Measurements from ENCODE around the gene PHF14.
"Not testable (repeated sequence)": the region's sequence is repeated elsewhere in the genome, so short reads cannot be mapped to it uniquely, and the experiment has no call there.

PHF14 gene, protein sequence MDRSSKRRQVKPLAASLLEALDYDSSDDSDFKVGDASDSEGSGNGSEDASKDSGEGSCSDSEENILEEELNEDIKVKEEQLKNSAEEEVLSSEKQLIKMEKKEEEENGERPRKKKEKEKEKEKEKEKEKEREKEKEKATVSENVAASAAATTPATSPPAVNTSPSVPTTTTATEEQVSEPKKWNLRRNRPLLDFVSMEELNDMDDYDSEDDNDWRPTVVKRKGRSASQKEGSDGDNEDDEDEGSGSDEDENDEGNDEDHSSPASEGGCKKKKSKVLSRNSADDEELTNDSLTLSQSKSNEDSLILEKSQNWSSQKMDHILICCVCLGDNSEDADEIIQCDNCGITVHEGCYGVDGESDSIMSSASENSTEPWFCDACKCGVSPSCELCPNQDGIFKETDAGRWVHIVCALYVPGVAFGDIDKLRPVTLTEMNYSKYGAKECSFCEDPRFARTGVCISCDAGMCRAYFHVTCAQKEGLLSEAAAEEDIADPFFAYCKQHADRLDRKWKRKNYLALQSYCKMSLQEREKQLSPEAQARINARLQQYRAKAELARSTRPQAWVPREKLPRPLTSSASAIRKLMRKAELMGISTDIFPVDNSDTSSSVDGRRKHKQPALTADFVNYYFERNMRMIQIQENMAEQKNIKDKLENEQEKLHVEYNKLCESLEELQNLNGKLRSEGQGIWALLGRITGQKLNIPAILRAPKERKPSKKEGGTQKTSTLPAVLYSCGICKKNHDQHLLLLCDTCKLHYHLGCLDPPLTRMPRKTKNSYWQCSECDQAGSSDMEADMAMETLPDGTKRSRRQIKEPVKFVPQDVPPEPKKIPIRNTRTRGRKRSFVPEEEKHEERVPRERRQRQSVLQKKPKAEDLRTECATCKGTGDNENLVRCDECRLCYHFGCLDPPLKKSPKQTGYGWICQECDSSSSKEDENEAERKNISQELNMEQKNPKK

GRCh38 chr7:10973061-10973941 lies at the start of gene PHF14:
TSS of gene PHF14 (plus strand) at chr7:10973872. CDS start at chr7:10974324, 452 bp downstream.
- peak; percentile 80 for DNase-seq (ENCODE audit: low read depth, low spot score)
- H3K27ac ChIP-seq = peak within 1 kb of the TSS; percentile 70

- no peak for DNase-seq (ENCODE audit: low read depth, low spot score)
- no peak overlapping the region for H3K27ac ChIP-seq
These were observed 49.3 kb upstream of the PHF14 start for GRCh38 chr7:10924370-10924769.

DNA sequence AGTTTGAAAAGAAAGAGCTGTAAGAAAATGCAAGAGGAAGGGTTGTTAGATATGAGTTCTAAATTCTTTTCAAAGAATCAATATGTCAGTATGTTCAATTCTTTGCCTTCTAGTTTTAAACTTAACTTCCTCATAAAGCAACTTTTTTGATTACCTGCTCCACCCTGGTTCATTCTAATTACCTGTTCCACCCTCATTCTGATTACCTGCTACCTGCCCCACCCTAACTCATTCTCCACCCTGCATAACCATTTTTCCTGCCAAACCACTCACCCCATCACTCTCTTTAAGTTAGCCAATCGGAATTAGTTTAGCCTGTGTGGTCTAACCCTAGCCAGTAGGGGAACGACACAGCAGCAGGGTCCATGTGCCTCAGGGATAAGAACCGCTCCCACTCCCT lies 45.5 kb upstream of the PHF14 start:
- DNase-seq (ENCODE audit: low read depth, low spot score); H3K27ac ChIP-seq: not testable (repeated sequence)

DNA sequence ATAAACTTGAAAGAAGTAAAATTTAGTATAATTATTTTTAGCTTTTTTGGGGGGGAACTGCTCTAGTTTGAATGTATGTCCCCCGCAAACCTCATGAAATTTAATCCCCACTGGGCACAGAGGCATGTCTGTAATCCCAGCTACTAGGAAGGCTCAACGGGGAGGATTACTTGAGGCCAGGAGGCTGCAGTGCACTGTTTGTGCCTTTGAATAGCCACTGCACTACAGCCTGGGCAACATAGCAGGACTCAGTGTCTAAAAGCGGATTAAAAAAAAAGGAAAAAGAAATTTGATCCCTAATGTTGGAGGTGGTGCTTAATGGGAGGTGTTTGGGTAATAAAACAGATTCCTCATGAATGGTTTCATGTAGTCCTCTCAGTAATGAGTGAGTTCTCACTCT lies 43.1 kb upstream of the PHF14 start:
- H3K27ac ChIP-seq = no peak overlapping the region
- no peak for DNase-seq (ENCODE audit: low read depth, low spot score)

DNA sequence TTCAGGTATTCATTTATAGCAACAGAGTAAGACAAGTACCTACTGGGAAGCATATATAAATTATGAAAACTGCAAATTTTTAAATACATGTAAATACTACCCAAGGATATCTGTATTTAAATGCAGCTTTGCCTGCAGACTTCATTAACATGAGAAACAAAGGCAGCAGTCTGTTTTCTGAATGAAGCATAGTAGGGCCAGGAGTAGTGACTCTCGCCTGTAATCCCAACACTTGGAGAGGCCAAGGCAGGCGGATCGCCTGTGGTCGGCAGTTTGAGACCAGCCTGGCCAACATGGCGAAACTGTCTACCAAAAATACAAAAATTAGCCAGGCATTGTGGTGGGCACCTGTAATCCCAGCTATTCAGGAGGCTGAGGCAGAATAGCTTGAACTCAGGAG lies 42.5 kb upstream of the PHF14 start:
- no peak overlapping the region for H3K27ac ChIP-seq
- DNase-seq (ENCODE audit: low read depth, low spot score) = no peak

DNA sequence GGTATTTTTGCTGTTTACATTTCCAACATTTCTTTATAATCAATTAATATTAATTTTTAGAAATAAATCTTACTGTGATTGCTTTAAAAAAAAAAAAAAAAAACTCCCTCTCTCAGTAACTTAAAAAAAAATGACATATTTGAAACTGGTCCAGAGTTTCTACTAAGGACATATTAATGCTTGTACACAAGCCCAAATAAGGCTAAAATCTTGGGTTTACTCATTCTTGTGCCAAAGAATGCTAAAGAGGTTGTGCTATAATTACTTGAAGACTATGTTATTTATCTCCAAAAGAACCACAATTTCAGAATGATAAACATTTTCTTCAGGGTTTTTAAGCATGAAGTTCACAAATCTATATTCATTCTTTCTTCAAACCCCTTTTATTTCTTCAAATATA lies 39.4 kb upstream of the PHF14 start:
- no peak for DNase-seq (ENCODE audit: low read depth, low spot score)
- no peak overlapping the region for H3K27ac ChIP-seq

DNA sequence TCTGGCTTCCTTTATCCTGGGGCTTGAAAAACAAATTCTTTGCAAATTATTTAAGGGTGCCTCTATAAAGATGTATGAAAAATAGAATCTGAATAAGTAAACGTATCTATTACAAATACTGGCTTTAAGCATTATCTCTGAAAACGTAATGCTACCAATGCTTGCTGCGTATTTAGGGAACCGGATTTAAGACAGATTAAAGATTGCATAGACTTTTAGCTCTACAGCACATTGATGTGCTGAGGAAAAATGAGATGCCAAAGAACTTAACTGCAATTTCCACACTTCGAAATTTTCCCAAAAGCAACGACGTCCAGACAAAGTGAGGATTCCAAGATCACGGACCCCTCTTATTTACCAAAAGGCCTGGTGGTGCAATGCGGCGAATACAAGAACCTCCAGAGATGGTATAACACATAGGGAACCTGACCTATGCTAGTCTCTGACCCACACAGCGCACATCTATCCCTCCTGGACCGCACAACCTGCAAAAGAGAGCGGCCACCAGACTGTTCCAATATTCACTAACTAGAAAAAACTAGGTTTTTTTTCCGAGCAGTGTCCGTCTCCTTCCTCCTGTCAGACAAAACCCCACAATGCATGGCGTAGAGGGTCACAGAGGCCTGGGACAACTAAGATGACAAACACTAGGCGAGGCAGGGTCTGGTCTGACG lies 34.3 kb upstream of the PHF14 start:
- H3K27ac ChIP-seq = peak overlapping the region; percentile 86

DNA sequence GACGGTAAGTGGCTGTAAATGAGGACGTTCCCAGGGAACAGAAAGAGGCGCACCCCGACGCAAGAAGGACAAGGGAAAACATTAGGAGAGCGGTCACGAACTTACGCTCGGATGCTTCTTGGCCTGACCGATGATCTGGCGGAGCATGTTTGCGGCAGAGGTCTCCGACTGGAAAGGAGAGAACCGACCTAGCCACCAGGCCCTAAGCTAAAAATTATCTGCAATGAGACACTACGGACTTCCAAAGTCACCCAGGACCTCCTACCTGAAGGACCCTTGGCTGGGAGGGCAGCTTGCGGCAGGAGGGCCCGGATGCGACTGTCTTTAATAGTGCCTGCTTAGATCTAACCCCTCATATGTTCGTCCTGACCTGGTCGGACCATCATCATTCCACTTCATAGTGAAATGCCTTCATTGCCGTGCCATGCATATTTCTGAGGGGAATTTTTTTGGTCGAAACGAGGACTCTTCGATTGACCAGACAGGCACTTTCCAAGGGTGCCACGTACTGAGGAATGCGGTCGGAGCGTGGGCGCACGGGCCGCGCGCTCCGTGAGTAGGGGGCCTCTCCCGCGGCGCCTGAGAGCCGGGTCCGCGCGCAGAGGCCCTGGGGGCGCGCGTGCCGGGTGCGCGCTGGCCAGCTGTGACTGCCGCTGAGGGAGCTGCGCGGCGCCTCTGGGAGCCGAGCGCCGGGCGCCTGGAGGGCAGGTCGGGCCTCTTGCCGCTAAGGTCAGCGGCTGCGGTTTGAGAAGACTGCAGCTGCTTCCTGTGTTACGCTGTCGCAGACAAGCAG lies 33.6 kb upstream of the PHF14 start:
- peak; percentile 83 for DNase-seq (ENCODE audit: low read depth, low spot score)

More for the DNA sequence above, 34.3 kb upstream of the PHF14 start:
- DNase-seq (ENCODE audit: low read depth, low spot score) = no peak

DNA sequence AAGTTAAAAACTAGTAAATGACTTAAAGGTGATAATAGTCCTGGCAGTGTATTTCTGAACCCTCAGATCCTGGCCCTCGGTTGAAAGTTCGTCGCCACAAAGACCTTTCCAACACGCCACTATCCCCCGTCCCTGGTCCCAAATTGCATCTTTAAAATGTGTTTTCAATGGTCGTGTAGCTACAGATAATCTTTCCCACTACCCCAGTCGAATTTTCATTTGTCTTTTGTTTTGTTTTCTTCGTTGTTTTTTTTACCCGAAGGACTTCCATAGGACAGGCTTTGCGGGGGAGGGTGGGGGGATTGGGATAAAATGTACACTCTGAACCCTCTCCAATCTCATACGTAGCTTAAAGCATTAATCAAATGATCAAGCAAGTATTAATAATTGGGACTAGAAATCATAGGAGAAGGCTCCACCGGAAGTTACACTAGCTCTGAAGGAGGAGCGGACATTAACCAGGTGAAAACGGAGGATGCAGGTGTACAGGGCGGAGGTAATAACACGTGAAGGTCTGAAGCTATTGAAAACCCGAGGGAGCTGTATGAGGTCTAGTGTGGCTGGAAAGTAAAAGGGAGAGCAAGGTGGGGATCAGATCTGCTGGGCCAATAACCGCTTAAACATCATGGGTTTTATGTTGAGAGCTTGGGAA lies 32.8 kb upstream of the PHF14 start:
- peak overlapping the region; percentile 86 for H3K27ac ChIP-seq
- no peak for DNase-seq (ENCODE audit: low read depth, low spot score)

More for the DNA sequence above, 33.6 kb upstream of the PHF14 start:
- peak overlapping the region; percentile 86 for H3K27ac ChIP-seq

DNA sequence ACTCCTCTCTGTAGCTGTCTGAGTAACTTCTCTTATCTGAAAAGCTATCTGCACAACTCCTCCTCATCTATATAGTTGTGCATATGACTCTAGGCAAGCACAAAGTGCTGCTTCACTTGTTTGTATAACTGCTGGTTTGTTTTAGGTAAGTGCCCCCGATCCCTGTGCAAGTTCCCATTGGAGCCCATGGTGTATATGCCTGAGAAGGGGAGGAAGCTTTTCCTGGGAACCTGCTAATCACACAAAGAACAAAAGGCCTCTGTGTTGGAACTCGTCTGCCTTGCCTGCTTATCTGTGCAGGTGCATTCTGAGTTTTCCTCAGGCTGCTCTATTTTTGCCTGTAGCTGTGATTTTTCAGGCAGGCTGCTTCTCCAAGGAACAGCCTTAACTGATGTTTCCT lies 23.2 kb upstream of the PHF14 start:
- no peak for DNase-seq (ENCODE audit: low read depth, low spot score)
- H3K27ac ChIP-seq = no peak overlapping the region

- not testable (repeated sequence) for DNase-seq (ENCODE audit: low read depth, low spot score); H3K27ac ChIP-seq
These were observed 22.6 kb upstream of the PHF14 start for GRCh38 chr7:10950974-10951578.

GRCh38 chr7:10952588-10952987 lies 21.1 kb upstream of the PHF14 start:
- H3K27ac ChIP-seq = no peak overlapping the region

DNA sequence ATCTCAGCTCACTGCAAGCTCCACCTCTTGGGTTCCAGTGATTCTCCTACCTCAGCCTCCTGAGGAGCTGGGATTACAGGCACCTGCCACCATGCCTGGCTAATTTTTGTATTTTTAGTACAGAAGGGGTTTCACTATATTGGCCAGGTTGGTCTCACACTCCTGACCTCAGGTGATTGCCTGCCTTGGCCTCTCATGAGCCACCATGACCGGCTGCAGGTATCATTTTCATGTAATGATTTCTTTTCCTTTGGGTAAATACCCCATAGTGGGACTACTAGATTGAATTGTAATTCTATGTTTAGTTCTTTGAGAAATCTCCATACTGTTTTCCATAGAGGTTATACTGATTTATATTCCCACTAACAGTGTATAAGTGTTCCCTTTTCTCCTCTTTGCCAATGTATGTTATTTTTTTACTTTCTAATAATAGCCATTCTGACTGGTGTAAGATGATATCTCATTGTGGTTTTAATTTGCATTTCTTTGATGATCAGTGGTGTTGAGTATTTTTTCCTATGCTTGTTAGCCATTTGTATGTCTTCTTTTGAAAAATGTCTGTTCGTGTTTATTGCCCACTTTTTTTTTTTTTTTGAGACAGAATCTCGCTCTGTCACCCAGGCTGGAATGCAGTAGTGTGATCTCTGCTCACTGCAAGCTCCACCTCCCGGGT lies 20.5 kb upstream of the PHF14 start:
- not testable (repeated sequence) for DNase-seq (ENCODE audit: low read depth, low spot score); H3K27ac ChIP-seq

More at GRCh38 chr7:10952588-10952987, 21.1 kb upstream of the PHF14 start:
- no peak for DNase-seq (ENCODE audit: low read depth, low spot score)

DNA sequence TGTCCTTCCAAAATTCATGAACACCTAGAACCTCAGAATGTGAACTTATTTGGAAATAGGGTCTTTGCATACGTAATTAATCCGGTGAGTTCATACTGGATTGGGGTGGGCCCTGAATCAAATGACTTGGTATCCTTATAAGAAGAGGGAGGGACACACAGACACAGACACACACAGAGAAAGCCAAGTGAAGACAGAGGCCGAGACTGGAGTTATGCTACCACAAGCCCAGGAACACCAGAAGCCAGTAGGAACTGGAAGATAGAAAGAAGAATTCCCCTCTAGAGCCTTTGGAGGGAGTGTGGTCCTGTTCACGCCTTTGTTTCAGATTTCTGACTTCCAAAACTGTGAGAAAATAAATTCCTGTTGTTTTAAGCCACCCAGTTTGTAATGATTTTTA lies 17.1 kb upstream of the PHF14 start:
- H3K27ac ChIP-seq = no peak overlapping the region

GRCh38 chr7:10960242-10960641 lies 13.4 kb upstream of the PHF14 start:
- DNase-seq (ENCODE audit: low read depth, low spot score); H3K27ac ChIP-seq: not testable (repeated sequence)

More for the DNA sequence above, 17.1 kb upstream of the PHF14 start:
- DNase-seq (ENCODE audit: low read depth, low spot score) = no peak

- not testable (repeated sequence) for DNase-seq (ENCODE audit: low read depth, low spot score); H3K27ac ChIP-seq
These were observed 8.7 kb upstream of the PHF14 start for GRCh38 chr7:10965016-10965415.

DNA sequence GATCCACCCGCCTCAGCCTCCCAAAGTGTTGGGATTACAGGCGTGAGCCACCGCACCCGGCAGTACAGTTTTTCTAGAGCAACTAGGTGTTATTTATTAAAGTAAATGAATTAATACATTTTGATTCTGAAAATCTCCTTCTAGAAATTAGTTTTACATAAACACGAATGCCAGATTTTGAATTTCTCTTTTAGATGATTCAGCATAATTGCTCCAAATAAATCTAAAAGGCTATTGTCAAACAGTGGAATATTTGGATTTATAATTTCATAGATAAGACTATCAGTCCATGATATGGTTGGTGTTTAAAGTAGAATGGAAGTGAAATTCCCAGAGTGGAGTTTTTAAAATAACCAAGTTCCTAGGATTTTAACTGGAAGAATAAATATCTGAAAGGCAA lies 1.5 kb upstream of the PHF14 start:
- no peak for DNase-seq (ENCODE audit: low read depth, low spot score)

More for the DNA sequence above, 1.5 kb upstream of the PHF14 start:
- no peak overlapping the region for H3K27ac ChIP-seq

Data from epithelial cell of prostate (primary cell).